Mucosa of descending colon (tissue), 3 donors: ENCODE measurements around the gene SVEP1. TPM values are rescaled to one million over a fixed set of nuclear protein-coding genes. Genes with fewer than 3 reads are reported as not detected.

Source experiments
- ATAC-seq: fragments of 200-7000 bp; cut with Tn5 transposase; one replicate; pipeline ENCODE4 v1.9.1; 2020; ENCODE audit warnings: mild to moderate bottlenecking, moderate library complexity
- DNase-seq, 3 donors: peaks; one replicate each; pipeline ENCODE4 v3.0.0-alpha.2; 2020
- H3K36me3 ChIP-seq: fragments of 200-600 bp; one replicate; pipeline ENCODE4 v1.8.0; 2021; ENCODE audit warnings: low read depth, mild to moderate bottlenecking
- H3K4me1 ChIP-seq: fragments of 200-600 bp; one replicate; pipeline ENCODE4 v1.8.0; 2021; ENCODE audit warnings: low read depth, mild to moderate bottlenecking
- H3K4me3 ChIP-seq: fragments of 200-600 bp; one replicate; pipeline ENCODE4 v1.8.0; 2021; ENCODE audit warnings: mild to moderate bottlenecking
- H3K9me3 ChIP-seq: fragments of 200-600 bp; one replicate; pipeline ENCODE4 v1.8.0; 2021; ENCODE audit warnings: mild to moderate bottlenecking
- CTCF ChIP-seq: fragments of 200-600 bp; IDR thresholded peaks from one replicate; pipeline ENCODE4 v1.8.0; 2022; ENCODE audit warnings: antibody characterized with exemption, mild to moderate bottlenecking
- intact Hi-C, 2 donors: fragments of 100-400 bp; cut with DNase I in 1 of 2; cut with micrococcal nuclease in 1 of 2; formaldehyde crosslinking; loops; one replicate each; pipeline versions ENCODE4 v1.11.0 to v1.11.1; 2022; cut with DNase I, micrococcal nuclease
- total RNA-seq, 3 donors: library from RNA; stranded (reverse); fragmentation: NEBNext Ultra II Directional in 2 of 3; extraction: Animal tissue kit (Norgen Biotek cat#: 25700) in 2 of 3; gene quantifications; one replicate each; pipeline versions ENCODE4 v1.2.1 to v1.2.4, GENCODE V29; 2021 to 2023
- donor health status: DM: no; HTN: no; CAD: no; lungs with moderate emphysema.
- donor health status: DM: no; HTN: no; CAD: no.
- donor health status: DM: no; HTN: yes; CAD: no.

SVEP1 gene
- total RNA-seq, 3 donors from 2014 or later: 3.6 to 20.4 (median 12.0) TPM

- no peak overlapping the region for H3K4me3 ChIP-seq
- TF ChIP-seq CTCF: no peak
- H3K36me3 ChIP-seq: no peaks in the 10 kb centered on the region
- no peak for ATAC-seq
- intact Hi-C loops: no loop called here
- DNase-seq: no peak
- H3K9me3 ChIP-seq: no peaks in the 10 kb centered on the region
- no peaks in the 10 kb centered on the region for H3K4me1 ChIP-seq
Observed at GRCh38 chr9:110486218-110486617, 93.3 kb downstream of the SVEP1 start.

- Histone ChIP-seq H3K9me3 (no peaks in the 10 kb centered on the region), H3K4me1 (no peaks in the 10 kb centered on the region), H3K4me3 (no peak overlapping the region), H3K36me3 (no peaks in the 10 kb centered on the region)
- DNase-seq (no peak), ATAC-seq (no peak)
- intact Hi-C loops: no loop called here
- TF ChIP-seq CTCF: no peak
Observed at GRCh38 chr9:110479481-110479880, 100.1 kb downstream of the SVEP1 start.

- intact Hi-C loops: no loop called here
- no peaks in the 10 kb centered on the region for H3K36me3 ChIP-seq
- no peak for ATAC-seq
Observed at GRCh38 chr9:110476251-110476650, 103.3 kb downstream of the SVEP1 start.

GRCh38 chr9:110472111-110472510 is 107.4 kb downstream of the SVEP1 start:
- ATAC-seq (no peak), DNase-seq (no peak)
- H3K9me3 ChIP-seq: no peaks in the 10 kb centered on the region
- H3K36me3 ChIP-seq: no peaks in the 10 kb centered on the region
- H3K4me3 ChIP-seq: no peak overlapping the region
- intact Hi-C loops: no loop called here
- no peaks in the 10 kb centered on the region for H3K4me1 ChIP-seq
- TF ChIP-seq CTCF: no peak

More at GRCh38 chr9:110476251-110476650, 103.3 kb downstream of the SVEP1 start:
- no peak for DNase-seq
- TF ChIP-seq CTCF: no peak
- no peak overlapping the region for H3K4me3 ChIP-seq
- no peaks in the 10 kb centered on the region for H3K4me1 ChIP-seq
- no peaks in the 10 kb centered on the region for H3K9me3 ChIP-seq

GRCh38 chr9:110468950-110469349 is 110.6 kb downstream of the SVEP1 start:
- TF ChIP-seq CTCF: no peak
- Histone ChIP-seq H3K4me1 (no peaks in the 10 kb centered on the region), H3K36me3 (no peaks in the 10 kb centered on the region), H3K9me3 (no peaks in the 10 kb centered on the region), H3K4me3 (no peak overlapping the region)
- peak; percentile 82 for ATAC-seq
- intact Hi-C loops: no loop called here
- no peak for DNase-seq

GRCh38 chr9:110465190-110465589 is 114.4 kb downstream of the SVEP1 start:
- TF ChIP-seq CTCF: no peak
- no peak for DNase-seq
- no peaks in the 10 kb centered on the region for H3K36me3 ChIP-seq
- intact Hi-C loops: no loop called here
- no peaks in the 10 kb centered on the region for H3K9me3 ChIP-seq
- no peak for ATAC-seq
- no peaks in the 10 kb centered on the region for H3K4me1 ChIP-seq
- no peak overlapping the region for H3K4me3 ChIP-seq
